Small intestine (tissue), 7 donors: ENCODE measurements around the gene TBATA. TPM values are rescaled to one million over a fixed set of nuclear protein-coding genes. Genes with fewer than 3 reads are reported as not detected.

Experiments
- DNase-seq, 2 donors: peaks; one replicate each; pipeline versions ENCODE4 v3.0.0 to v3.0.0-alpha.2; 2013
- FAIRE-seq: peaks from 2 replicates; lab custom pipeline; 2012; peaks lifted over from hg19 to GRCh38; lab: Jason Lieb, UNC
- H3K27ac ChIP-seq, 3 donors: one replicate each; pipeline ENCODE4 v1.5.1; 2013; ENCODE audit warnings: low read length in 2 of 3, mild to moderate bottlenecking in 2 of 3, control low read depth in 1 of 3, inconsistent platforms in 1 of 3, low read depth in 1 of 3, moderate library complexity in 1 of 3
- H3K27me3 ChIP-seq, 3 donors: one replicate each; pipeline ENCODE4 v1.6.1; 2013; ENCODE audit warnings: low read length in 3 of 3, inconsistent platforms in 1 of 3; ENCODE audit not compliant: control insufficient read depth in 3 of 3, insufficient read depth in 3 of 3
- H3K36me3 ChIP-seq, 3 donors: one replicate each; pipeline ENCODE4 v1.6.1; 2013; ENCODE audit warnings: low read length in 3 of 3, inconsistent platforms in 1 of 3, low read depth in 1 of 3, mild to moderate bottlenecking in 1 of 3, moderate library complexity in 1 of 3; ENCODE audit not compliant: control insufficient read depth in 3 of 3, insufficient read depth in 2 of 3
- H3K4me1 ChIP-seq, 3 donors: one replicate each; pipeline ENCODE4 v1.6.1; 2013; ENCODE audit warnings: low read length in 2 of 3, inconsistent platforms in 1 of 3, low read depth in 1 of 3, mild to moderate bottlenecking in 1 of 3, moderate library complexity in 1 of 3; ENCODE audit not compliant: control insufficient read depth in 3 of 3, insufficient read depth in 2 of 3
- H3K4me3 ChIP-seq, 3 donors: one replicate each; pipeline ENCODE4 v1.5.1; 2013; ENCODE audit warnings: low read length in 3 of 3, control low read depth in 1 of 3, inconsistent platforms in 1 of 3, low read depth in 1 of 3, mild to moderate bottlenecking in 1 of 3, moderate library complexity in 1 of 3
- H3K9me3 ChIP-seq, 2 donors: one replicate each; pipeline ENCODE4 v1.6.1; 2013; ENCODE audit warnings: low read depth in 1 of 2, low read length in 1 of 2; ENCODE audit not compliant: control insufficient read depth in 2 of 2, insufficient read depth in 1 of 2
- WGBS, 3 donors: extraction: QIAGEN DNeasy Blood & Tissue Kit; methylation state at CpG; one replicate each; pipeline ENCODE4 v1.1.7; 2013; 5-methylcytosine and 5-hydroxymethylcytosine counted together
- polyA plus RNA-seq, 4 donors: library from polyadenylated mRNA; stranded (reverse) in 3 of 4; unstranded in 1 of 4; fragments of 200-250 nt in 3 of 4; fragments of 120-200 nt in 1 of 4; gene quantifications; one replicate each; pipeline versions ENCODE4 v1.2.1 to v1.2.3, GENCODE V29; 2013
- donor health status: healthy with polysubstance abuse.
- donor health status: control.
- donor health status: control.
- donor health status: Bipolar disorder and iron deficiency.
- donor health status: healthy.

TBATA gene
- polyA plus RNA-seq, 4 donors: 0.09 TPM; not detected in 3

- DNase-seq (no peak), FAIRE-seq (no peak)
- Histone ChIP-seq H3K36me3 (peaks cover 0 to 10% (median 0%) of the 10 kb centered on the region in 3 donors), H3K4me1 (no peaks in the 10 kb centered on the region), H3K4me3 (no peak overlapping the region), H3K9me3 (no peaks in the 10 kb centered on the region), H3K27me3 (no peaks in the 10 kb centered on the region), H3K27ac (no peak overlapping the region)
- 61 to 85% (median 63%) methylated on average over 4 of the region's 4 CpGs for WGBS, 3 donors
Measured at GRCh38 chr10:70722820-70723424, 62.3 kb downstream of the TBATA start.

Other genes with a start within 250 kb of the TBATA start
- gene PRF1, start 182.6 kb downstream of the TBATA start, polyA plus RNA-seq: 1 to 10 TPM in 3 of 4 donors, under 1 TPM in 1; 0.87 to 2.4 (median 1.6) TPM
- 1 to 10 TPM in 1 of 4 donors, under 1 TPM in 3; 0.45 to 7.7 (median 0.79) TPM for gene ADAMTS14, start 112.9 kb downstream of the TBATA start, polyA plus RNA-seq
- gene SGPL1, start 30.6 kb upstream of the TBATA start, polyA plus RNA-seq: 10 to 100 TPM in 3 of 4 donors, 1 to 10 TPM in 1; 10.0 to 49.3 (median 16.4) TPM
- 100 to 1,000 TPM in 2 of 4 donors, 10 to 100 TPM in 2; 67.3 to 178 (median 112) TPM for gene PCBD1, start 103.2 kb upstream of the TBATA start, polyA plus RNA-seq